Prostate gland (tissue), 2 donors: ENCODE data around the gene EIF1.

Experiments
- CTCF ChIP-seq, 4 experiments: fragments of 200-600 bp in 2 of 4; fragments of 450-650 bp in 2 of 4; sonication (generic) in 2 of 4; IDR thresholded peaks; 1 replicate in 3 of 4; 2 replicates in 1 of 4; pipeline ENCODE4 v1.5.1; 2016 to 2019; ENCODE audit warnings: antibody characterized with exemption in 4 of 4, mild to moderate bottlenecking in 2 of 4, moderate library complexity in 2 of 4
- POLR2AphosphoS5 ChIP-seq: sonication (generic); formaldehyde crosslinking; IDR thresholded peaks from one replicate; pipeline ENCODE4 v1.6.1; 2017; ENCODE audit warnings: antibody characterized with exemption

- TF ChIP-seq CTCF (IDR thresholded peaks at IDR 0.05) (peak in 2 of 4 experiments; percentile 5 to 26), POLR2AphosphoS5 (peak; percentile 100)
Measured at GRCh38 chr17:41688641-41689496, at the start of gene EIF1.
